ENCODE data around the gene HHATL.

GRCh38 chr3:42683875-42684598 lies 18.6 kb downstream of the HHATL start:
- TF ChIP-seq, protein P1, sequence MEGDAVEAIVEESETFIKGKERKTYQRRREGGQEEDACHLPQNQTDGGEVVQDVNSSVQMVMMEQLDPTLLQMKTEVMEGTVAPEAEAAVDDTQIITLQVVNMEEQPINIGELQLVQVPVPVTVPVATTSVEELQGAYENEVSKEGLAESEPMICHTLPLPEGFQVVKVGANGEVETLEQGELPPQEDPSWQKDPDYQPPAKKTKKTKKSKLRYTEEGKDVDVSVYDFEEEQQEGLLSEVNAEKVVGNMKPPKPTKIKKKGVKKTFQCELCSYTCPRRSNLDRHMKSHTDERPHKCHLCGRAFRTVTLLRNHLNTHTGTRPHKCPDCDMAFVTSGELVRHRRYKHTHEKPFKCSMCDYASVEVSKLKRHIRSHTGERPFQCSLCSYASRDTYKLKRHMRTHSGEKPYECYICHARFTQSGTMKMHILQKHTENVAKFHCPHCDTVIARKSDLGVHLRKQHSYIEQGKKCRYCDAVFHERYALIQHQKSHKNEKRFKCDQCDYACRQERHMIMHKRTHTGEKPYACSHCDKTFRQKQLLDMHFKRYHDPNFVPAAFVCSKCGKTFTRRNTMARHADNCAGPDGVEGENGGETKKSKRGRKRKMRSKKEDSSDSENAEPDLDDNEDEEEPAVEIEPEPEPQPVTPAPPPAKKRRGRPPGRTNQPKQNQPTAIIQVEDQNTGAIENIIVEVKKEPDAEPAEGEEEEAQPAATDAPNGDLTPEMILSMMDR (IDR thresholded peaks at IDR 0.05; ENCODE audit: low read length), result no peak
- TF ChIP-seq EZH2 (IDR thresholded peaks at IDR 0.05; ENCODE audit: borderline replicate concordance, low read length), result no peak
